Activated effector memory CD4-positive, alpha-beta T cell treated with anti-CD3 and anti-CD28 coated beads, Interleukin-2, amount 50 U/mL, for 16 hours (primary cell): ENCODE data around the gene GCKR.
"Not testable (repeated sequence)": the region's sequence is repeated elsewhere in the genome, so short reads cannot be mapped to it uniquely, and the experiment has no call there.

Experiments
- DNase-seq: peaks from one replicate; pipeline ENCODE4 v3.0.0-alpha.2; 2020

GCKR gene

DNA sequence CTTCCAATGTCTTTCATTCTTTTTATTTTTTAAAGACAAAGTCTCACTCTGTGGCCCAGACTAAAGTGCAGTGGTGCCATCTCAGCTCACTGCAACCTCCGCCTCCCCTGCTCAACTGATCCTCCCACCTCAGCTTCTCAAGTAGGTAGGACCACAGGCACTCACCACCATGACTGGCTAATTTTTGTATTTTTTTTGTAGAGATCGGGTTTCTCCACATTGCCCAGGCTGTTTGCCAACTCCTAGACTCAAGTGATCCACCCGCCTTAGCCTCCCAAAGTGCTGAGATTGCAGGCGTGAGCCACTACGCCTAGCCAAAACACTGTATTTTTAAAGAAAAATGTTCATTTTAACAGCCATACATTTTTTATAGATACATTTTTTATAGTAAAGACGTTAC is 12.7 kb downstream of the GCKR start:
- no peak for DNase-seq

DNA sequence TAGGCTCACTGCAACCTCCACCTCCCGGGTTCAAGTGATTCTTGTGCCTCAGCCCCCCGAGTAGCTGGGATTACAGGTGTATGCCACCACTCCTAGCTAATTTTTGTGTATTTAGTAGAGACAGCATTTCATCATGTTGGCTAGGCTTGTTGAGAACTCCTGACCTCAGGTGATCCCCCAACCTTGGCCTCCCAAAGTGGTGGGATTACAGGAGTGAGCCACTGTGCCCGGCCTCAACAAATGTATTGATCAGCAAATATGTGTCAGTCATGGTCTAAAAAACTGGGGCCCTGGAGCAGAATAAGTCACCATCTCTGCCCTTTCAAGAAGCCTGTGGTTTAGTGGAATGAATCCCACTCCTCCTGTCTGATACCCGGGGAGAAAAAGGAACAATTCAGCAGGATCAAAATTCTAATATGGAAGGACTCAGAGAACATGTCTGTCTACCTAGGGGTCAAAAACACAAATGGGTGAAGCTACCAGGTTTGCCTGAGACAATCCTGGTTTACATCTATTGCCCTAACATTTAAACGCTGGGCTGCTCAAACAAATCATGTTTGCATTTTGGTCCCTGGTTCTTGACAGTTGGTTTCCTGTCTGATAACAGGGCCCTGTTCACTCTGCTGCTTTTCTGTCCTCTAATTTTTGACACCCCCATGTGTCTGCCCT is 21.6 kb downstream of the GCKR start:
- DNase-seq = no peak

GRCh38 chr2:27518782-27519113 is 22.1 kb downstream of the GCKR start:
- no peak for DNase-seq

GRCh38 chr2:27520316-27520715 is 23.7 kb downstream of the GCKR start:
- no peak for DNase-seq

- no peak for DNase-seq
These were observed 25.8 kb downstream of the GCKR start for GRCh38 chr2:27522400-27522945.

DNA sequence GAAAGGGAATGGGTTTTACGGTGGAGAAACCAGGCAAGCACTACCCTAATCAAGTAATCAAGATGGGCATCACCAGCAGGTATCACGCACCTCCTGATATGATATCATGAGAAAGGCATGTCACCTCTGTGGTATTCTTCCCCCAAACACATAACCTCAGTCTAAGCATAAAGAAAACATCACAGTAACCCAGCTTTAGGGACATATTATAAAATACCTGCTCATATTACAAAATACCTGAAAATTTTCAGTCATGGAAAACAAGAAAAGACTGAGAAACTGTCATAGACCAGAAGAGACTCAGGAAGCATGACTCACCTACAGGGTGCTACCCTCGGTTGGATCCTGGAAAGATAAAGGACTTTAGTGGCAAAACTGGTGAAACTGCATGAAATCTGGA is 30.5 kb downstream of the GCKR start:
- DNase-seq = no peak

GRCh38 chr2:27531983-27532382 is 35.3 kb downstream of the GCKR start:
- no peak for DNase-seq

DNA sequence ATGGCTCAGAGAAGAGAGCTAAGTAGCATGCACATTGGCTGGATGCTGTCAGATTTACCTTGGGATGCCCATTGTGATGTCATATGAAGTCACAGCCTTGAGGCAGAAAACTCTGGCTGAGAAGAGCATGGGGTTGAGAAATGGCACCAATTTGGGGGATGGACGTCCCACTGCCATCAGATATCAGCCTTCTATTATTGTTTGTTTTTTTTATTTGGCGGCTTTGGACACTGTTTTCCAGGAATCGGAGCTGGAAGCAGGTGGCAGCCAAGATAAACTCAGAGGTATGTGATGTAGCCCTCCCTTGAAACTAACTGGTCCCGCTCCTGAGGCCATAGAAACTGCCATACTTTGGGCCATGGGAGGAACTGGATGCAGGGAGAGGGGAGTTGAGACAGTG is 40.6 kb downstream of the GCKR start:
- no peak for DNase-seq

DNA sequence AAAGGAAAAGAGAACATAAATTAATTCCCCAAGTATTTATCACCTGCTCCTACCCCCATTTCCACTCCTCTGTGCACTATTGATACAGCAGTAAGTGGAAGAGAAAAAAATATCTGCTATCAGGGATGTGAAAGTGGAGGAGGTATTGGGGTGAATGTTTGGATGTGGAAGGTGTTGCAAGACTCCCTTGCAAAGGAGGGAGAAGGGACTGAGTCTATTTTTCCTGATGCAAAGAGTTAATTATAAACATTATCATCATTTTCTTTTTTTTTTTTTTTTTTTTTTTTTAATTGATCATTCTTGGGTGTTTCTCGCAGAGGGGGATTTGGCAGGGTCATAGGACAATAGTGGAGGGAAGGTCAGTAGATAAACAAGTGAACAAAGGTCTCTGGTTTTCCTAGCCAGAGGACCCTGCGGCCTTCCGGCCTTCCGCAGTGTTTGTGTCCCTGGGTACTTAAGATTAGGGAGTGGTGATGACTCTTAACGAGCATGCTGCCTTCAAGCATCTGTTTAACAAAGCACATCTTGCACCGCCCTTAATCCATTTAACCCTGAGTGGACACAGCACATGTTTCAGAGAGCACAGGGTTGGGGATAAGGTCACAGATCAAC is 42.3 kb downstream of the GCKR start:
- DNase-seq = not testable (repeated sequence)

GRCh38 chr2:27539649-27540048 is 43.0 kb downstream of the GCKR start:
- not testable (repeated sequence) for DNase-seq

- no peak for DNase-seq
These were observed 47.6 kb downstream of the GCKR start for GRCh38 chr2:27544143-27544821.

GRCh38 chr2:27545348-27546141 is 48.9 kb downstream of the GCKR start:
- DNase-seq = no peak

DNA sequence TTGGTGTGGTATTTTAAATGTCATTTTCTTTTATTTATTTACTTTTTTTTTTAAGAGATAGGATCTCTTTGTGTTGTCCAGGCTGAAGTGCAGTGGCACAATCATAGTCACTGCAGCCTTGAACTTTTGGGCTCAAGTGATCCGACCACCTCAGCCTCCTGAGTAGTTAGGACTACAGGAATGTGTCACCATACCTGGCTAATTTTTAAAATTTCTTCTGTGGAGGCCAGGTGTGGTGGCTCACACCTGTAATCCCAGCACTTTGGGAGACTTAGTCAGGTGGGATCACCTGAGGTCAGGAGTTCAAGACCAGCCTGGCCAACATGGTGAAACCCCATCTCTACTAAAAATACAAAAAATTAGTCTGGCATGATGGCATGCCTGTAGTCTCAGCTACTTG is 52.7 kb downstream of the GCKR start:
- no peak for DNase-seq

- DNase-seq = no peak
These were observed 54.9 kb downstream of the GCKR start for GRCh38 chr2:27551514-27551913.

DNA sequence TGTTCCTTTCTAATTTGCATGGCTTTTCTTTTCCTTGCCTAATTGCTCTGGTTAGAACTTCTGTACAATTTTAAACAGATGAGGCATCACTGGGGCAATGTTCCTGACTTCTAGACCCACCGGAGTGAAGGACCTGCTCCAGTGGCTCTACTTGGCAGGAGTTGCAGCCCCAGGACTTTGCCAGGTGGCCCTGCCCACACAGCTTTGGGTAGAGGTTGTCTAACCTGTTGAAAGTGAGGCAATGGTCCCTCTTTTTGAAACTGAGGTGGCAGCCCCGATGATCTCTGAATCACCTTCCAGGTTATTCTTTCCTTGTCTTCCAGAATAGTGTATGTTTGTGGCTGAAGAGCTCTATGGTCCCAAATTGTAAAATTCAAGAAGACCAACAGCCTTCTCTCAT is 56.3 kb downstream of the GCKR start:
- DNase-seq = no peak

GRCh38 chr2:27554451-27554850 is 57.8 kb downstream of the GCKR start:
- not testable (repeated sequence) for DNase-seq

DNA sequence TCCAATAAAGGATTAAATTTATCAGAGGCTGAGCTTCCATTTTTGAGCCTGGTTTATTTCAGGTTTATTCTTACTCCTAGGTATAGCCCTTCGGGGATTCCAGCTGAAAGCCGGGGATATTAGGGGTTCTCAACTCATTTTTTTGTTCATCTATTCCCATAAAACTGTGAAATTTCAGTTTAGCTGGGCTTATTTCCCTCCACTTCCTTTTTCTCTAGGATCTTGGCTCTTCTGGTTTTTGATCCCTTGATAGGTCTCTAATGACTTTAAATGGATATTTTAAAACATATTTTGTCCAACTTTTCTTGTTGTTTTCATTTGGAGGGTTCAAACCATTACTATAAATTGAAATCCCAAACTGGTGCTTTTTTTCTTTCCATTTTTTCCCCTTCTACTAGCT is 62.6 kb downstream of the GCKR start:
- DNase-seq = no peak

DNA sequence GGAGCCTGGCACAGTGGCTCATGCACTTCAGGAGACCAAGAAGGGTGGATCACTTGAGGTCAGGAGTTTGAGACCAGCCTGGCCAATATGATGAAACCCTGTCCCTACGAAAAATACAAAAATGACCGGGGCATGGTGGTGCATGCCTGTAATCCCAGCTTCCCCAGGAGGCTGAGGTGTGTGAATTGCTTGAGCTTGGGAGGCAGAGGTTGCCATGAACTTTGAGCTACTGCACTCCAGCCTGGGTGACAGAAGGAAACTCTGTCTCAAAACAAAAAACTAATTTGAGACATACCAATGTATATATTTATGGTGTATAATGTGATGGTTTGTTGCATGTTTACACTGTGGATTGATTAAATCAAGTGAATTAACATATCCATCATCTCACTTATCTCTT is 64.4 kb downstream of the GCKR start:
- DNase-seq = no peak

GRCh38 chr2:27566628-27567027 is 70.0 kb downstream of the GCKR start:
- no peak for DNase-seq

GRCh38 chr2:27569398-27569797 is 72.8 kb downstream of the GCKR start:
- no peak for DNase-seq

DNA sequence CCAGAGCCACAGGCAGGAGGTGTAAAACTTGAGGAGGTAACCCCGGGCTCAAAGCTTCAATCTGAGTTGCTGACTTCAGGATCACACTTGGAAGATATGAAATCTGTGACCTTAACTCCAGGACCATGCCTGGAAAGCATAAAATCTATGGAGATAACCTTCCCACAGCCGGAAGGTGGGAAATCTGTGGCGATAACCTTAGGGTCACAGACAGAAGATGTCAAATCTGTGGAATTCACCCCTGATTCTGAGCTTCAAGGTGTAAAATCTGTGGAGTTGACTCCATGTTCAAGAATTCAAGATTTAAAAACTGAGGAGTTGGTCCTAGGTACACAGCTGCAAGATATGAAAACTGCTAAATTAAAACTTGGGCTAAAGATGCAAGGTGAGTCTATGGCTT is 74.6 kb downstream of the GCKR start:
- DNase-seq = no peak

DNA sequence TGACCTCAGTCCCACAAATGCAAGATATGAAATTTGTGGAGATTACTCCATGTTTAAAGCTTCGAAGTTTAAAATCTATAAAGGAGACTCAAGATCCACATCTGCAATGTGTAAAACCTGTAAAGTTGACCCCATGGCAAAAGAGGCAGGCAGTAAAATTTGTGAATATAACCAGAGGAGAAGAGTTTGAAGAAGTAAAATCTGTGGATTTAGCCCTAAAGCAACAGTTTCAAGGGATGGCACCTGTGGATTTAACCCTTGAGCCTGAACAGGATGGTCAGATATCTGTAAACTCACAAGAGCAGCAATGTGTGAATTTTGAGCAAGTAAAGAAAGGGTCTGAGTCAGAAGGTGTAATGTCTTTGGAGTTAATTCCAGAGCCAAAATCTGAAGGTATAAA is 75.0 kb downstream of the GCKR start:
- DNase-seq = no peak

DNA sequence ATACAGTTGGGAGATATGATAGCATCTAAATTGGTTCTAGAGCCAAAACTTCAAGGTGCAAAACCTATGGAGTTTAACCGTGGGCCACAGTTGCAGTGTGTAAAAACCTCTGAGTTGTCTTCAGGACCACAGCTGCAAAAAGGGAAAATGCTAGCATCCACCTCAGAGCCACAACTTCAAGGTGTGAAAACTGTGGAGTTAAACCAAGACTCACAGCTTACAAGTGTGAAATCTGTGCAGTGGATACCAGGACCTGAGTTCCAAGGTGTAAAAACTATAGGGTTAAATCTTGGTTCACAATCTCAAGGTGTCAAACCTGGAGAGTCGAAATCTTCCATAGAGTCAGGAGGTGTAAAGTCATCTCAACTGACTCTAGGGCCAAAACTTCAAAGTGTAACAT is 75.8 kb downstream of the GCKR start:
- DNase-seq = no peak
